ENCODE measurements around the gene WDR55. TPM values are rescaled to one million over a fixed set of nuclear protein-coding genes. Genes with fewer than 3 reads are reported as not detected.
A peak's percentile ranks its signal among the peaks of the same experiment; 100 is the strongest.

Gene WDR55
- total RNA-seq, 1 experiment from 2014 or later: 49.2 TPM

GRCh38 chr5:140690941-140691924 is 26.5 kb downstream of the WDR55 start, which contains the start of the genes HARS1 and HARS2:
HARS1 (minus strand) TSS chr5:140691370; CDS start chr5:140691304, 66 bp downstream.
HARS2 (plus strand) TSS chr5:140691455; CDS start chr5:140691649, 194 bp downstream.
- DNase-seq (ENCODE audit: low read depth, low spot score) (peak; percentile 80), ATAC-seq (peak; percentile 99)
- peaks cover 40% of the 10 kb centered on the region for H3K36me3 ChIP-seq (ENCODE audit: control insufficient read depth, insufficient read depth, low read length)
- peaks cover 3% of the 10 kb centered on the region for H3K4me1 ChIP-seq (ENCODE audit: control insufficient read depth, insufficient read depth, low read length)
- peak within 1 kb of the TSS; percentile 86 to 98 for H3K4me3 ChIP-seq (ENCODE audit: low read depth in 2 of 2, low read length in 2 of 2)
- no peaks in the 10 kb centered on the region for H3K27me3 ChIP-seq (ENCODE audit: control insufficient read depth, insufficient read depth, low read length)
- no TSS peak for BruUV-seq (replicated peaks)
- in situ Hi-C loops (cut with HindIII; ENCODE audit: low pct_unique_long_range_greater_than_20kb, low sequenced_read_pairs): no loop called here
- peak; percentile 84; the same call in 1 of the 2 replicates for TF ChIP-seq SIN3A (IDR thresholded peaks at IDR 0.05; ENCODE audit: borderline replicate concordance, insufficient read depth, low read depth, low read length)
- TF ChIP-seq, protein P1, sequence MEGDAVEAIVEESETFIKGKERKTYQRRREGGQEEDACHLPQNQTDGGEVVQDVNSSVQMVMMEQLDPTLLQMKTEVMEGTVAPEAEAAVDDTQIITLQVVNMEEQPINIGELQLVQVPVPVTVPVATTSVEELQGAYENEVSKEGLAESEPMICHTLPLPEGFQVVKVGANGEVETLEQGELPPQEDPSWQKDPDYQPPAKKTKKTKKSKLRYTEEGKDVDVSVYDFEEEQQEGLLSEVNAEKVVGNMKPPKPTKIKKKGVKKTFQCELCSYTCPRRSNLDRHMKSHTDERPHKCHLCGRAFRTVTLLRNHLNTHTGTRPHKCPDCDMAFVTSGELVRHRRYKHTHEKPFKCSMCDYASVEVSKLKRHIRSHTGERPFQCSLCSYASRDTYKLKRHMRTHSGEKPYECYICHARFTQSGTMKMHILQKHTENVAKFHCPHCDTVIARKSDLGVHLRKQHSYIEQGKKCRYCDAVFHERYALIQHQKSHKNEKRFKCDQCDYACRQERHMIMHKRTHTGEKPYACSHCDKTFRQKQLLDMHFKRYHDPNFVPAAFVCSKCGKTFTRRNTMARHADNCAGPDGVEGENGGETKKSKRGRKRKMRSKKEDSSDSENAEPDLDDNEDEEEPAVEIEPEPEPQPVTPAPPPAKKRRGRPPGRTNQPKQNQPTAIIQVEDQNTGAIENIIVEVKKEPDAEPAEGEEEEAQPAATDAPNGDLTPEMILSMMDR (IDR thresholded peaks at IDR 0.05): no peak
- TF ChIP-seq POLR2AphosphoS5 (IDR thresholded peaks at IDR 0.05; ENCODE audit: low read depth, low read length): peak; percentile 93
- peak within 1 kb of the TSS; percentile 94 for H3K27ac ChIP-seq (ENCODE audit: low read length)
- intact Hi-C loops (cut with micrococcal nuclease; ENCODE audit: unreplicated experiment): no loop called here
- no peaks in the 10 kb centered on the region for H3K9me3 ChIP-seq (ENCODE audit: control insufficient read depth, insufficient read depth, low read depth, low read length)
- ChIA-PET POLR2A (interaction anchor here (0.6 to 1.0 kb wide), 4 partner anchors 7 to 20 kb away, joined by 3 to 4 read pairs (median 3); no protein-coding TSS in a partner anchor), CTCF (interaction anchor here (0.6 kb wide), 1 partner anchor 9 kb away, joined by 3 read pairs; the partner anchor contains the start of gene ZMAT2)

GRCh38 chr5:140694276-140694675 is 29.6 kb downstream of the WDR55 start:
- no TSS peak for BruUV-seq (replicated peaks)
- Histone ChIP-seq H3K27me3 (ENCODE audit: control insufficient read depth, insufficient read depth, low read length) (no peaks in the 10 kb centered on the region), H3K36me3 (ENCODE audit: control insufficient read depth, insufficient read depth, low read length) (peaks cover 51% of the 10 kb centered on the region), H3K9me3 (ENCODE audit: control insufficient read depth, insufficient read depth, low read depth, low read length) (no peaks in the 10 kb centered on the region), H3K4me3 (ENCODE audit: low read depth in 2 of 2, low read length in 2 of 2) (no peak overlapping the region), H3K27ac (ENCODE audit: low read length) (no peak overlapping the region), H3K4me1 (ENCODE audit: control insufficient read depth, insufficient read depth, low read length) (peaks cover 3% of the 10 kb centered on the region)
- intact Hi-C loops (cut with micrococcal nuclease; ENCODE audit: unreplicated experiment) (no loop called here), in situ Hi-C loops (cut with HindIII; ENCODE audit: low pct_unique_long_range_greater_than_20kb, low sequenced_read_pairs) (no loop called here)
- no peak for ATAC-seq
- POLR2A ChIA-PET: interaction anchor here (1.5 kb wide), 1 partner anchor 16 kb away, joined by 5 read pairs; no protein-coding TSS in a partner anchor
- TF ChIP-seq SIN3A (IDR thresholded peaks at IDR 0.05; ENCODE audit: borderline replicate concordance, insufficient read depth, low read depth, low read length): no peak
- TF ChIP-seq, protein P1 (IDR thresholded peaks at IDR 0.05): no peak
- CTCF ChIA-PET: interaction anchor here (0.5 kb wide), 1 partner anchor 336 kb away, joined by 3 read pairs; no protein-coding TSS in a partner anchor
- DNase-seq (ENCODE audit: low read depth, low spot score): no peak

DNA sequence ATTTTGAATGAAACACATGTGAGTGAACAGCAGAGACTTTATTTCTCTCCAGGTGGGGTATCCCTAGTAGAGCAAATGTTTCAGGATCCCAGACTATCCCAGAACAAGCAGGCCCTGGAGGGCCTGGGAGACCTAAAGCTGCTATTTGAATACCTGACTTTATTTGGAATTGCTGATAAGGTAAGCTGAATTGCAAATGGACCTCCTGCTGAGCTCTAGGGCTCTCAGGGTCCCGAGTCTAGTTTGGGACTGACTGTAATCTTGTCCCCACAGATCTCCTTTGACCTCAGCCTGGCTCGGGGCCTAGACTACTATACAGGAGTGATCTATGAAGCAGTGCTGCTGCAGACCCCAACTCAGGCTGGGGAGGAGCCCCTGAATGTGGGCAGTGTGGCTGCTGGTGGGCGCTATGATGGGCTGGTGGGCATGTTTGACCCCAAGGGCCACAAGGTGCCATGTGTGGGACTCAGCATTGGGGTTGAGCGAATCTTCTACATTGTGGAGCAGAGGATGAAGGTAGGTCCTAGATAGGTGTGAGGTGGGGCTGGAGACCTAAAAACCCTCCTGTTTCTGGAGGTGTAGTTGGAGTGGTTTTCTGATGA is 32.3 kb downstream of the WDR55 start:
- POLR2A ChIA-PET: interaction anchor here (0.6 kb wide), 1 partner anchor 18 kb away, joined by 4 read pairs; no protein-coding TSS in a partner anchor
- TSS peak; percentile 2 for BruUV-seq (replicated peaks)
- CTCF ChIA-PET: no interaction called here

More for the DNA sequence above, 32.3 kb downstream of the WDR55 start:
- Histone ChIP-seq H3K4me1 (ENCODE audit: control insufficient read depth, insufficient read depth, low read length) (peaks cover 13% of the 10 kb centered on the region), H3K27ac (ENCODE audit: low read length) (no peak overlapping the region), H3K4me3 (ENCODE audit: low read depth in 2 of 2, low read length in 2 of 2) (no peak overlapping the region), H3K27me3 (ENCODE audit: control insufficient read depth, insufficient read depth, low read length) (no peaks in the 10 kb centered on the region), H3K36me3 (ENCODE audit: control insufficient read depth, insufficient read depth, low read length) (peaks cover 56% of the 10 kb centered on the region), H3K9me3 (ENCODE audit: control insufficient read depth, insufficient read depth, low read depth, low read length) (no peaks in the 10 kb centered on the region)
- TF ChIP-seq POLR2AphosphoS5 (IDR thresholded peaks at IDR 0.05; ENCODE audit: low read depth, low read length): no peak
- TF ChIP-seq TCF7L2 (IDR thresholded peaks at IDR 0.05; ENCODE audit: low read depth, low read length): no peak
- TF ChIP-seq, protein P1 (IDR thresholded peaks at IDR 0.05): no peak
- TF ChIP-seq, protein P2, sequence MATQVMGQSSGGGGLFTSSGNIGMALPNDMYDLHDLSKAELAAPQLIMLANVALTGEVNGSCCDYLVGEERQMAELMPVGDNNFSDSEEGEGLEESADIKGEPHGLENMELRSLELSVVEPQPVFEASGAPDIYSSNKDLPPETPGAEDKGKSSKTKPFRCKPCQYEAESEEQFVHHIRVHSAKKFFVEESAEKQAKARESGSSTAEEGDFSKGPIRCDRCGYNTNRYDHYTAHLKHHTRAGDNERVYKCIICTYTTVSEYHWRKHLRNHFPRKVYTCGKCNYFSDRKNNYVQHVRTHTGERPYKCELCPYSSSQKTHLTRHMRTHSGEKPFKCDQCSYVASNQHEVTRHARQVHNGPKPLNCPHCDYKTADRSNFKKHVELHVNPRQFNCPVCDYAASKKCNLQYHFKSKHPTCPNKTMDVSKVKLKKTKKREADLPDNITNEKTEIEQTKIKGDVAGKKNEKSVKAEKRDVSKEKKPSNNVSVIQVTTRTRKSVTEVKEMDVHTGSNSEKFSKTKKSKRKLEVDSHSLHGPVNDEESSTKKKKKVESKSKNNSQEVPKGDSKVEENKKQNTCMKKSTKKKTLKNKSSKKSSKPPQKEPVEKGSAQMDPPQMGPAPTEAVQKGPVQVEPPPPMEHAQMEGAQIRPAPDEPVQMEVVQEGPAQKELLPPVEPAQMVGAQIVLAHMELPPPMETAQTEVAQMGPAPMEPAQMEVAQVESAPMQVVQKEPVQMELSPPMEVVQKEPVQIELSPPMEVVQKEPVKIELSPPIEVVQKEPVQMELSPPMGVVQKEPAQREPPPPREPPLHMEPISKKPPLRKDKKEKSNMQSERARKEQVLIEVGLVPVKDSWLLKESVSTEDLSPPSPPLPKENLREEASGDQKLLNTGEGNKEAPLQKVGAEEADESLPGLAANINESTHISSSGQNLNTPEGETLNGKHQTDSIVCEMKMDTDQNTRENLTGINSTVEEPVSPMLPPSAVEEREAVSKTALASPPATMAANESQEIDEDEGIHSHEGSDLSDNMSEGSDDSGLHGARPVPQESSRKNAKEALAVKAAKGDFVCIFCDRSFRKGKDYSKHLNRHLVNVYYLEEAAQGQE (IDR thresholded peaks at IDR 0.05; ENCODE audit: insufficient read depth in 1 of 2, low read depth in 2 of 2, low read length in 1 of 2): no peak
- TF ChIP-seq SIN3A (IDR thresholded peaks at IDR 0.05; ENCODE audit: borderline replicate concordance, insufficient read depth, low read depth, low read length): no peak
- in situ Hi-C loops (cut with HindIII; ENCODE audit: low pct_unique_long_range_greater_than_20kb, low sequenced_read_pairs): no loop called here
- ATAC-seq (no peak), DNase-seq (ENCODE audit: low read depth, low spot score) (no peak)
- intact Hi-C loops (cut with micrococcal nuclease; ENCODE audit: unreplicated experiment): no loop called here

All from Panc1 (cell line).